ENCODE results near the gene AP2A1.

- TF ChIP-seq EZH2 (IDR thresholded peaks at IDR 0.05; ENCODE audit: borderline replicate concordance, low read length) (no peak), CTCF (conservative IDR thresholded peaks at IDR 0.05 in 1 of 2, IDR thresholded peaks at IDR 0.05 in 1 of 2; ENCODE audit: extremely low read depth in 1 of 2, insufficient read depth in 1 of 2, low read depth in 1 of 2, low read length in 2 of 2) (no peak)
Observed at GRCh38 chr19:49718991-49719390, 47.8 kb upstream of the AP2A1 start.

Data from mammary epithelial cell (primary cell).